ENCODE measurements around the gene VSIG8.

GRCh38 chr1:159815926-159816325 lies 46.5 kb downstream of the VSIG8 start:
- TF ChIP-seq CTCF (conservative IDR thresholded peaks at IDR 0.05 in 1 of 2, IDR thresholded peaks at IDR 0.05 in 1 of 2; ENCODE audit: low read depth in 1 of 2, low read length in 2 of 2) (no peak), EZH2 (IDR thresholded peaks at IDR 0.05; ENCODE audit: low read length, missing control alignments) (no peak)
